ENCODE results near the gene TOP2B. TPM values are rescaled to one million over a fixed set of nuclear protein-coding genes. Genes with fewer than 3 reads are reported as not detected.

Gene TOP2B
- total and polyA plus RNA-seq, 9 of the 15 experiments (the other 6 are each of a cell fraction or from before 2014, with no cell fraction given): 45.3 to 186 (median 134) TPM

GRCh38 chr3:25663869-25664811, 567 bp downstream of the TOP2B start (continued):
- TF ChIP-seq NFATC3 (IDR thresholded peaks at IDR 0.05): no peak
- TF ChIP-seq DACH1 (IDR thresholded peaks at IDR 0.05; ENCODE audit: partially characterized antibody): no peak
- TF ChIP-seq SMC3 (conservative IDR thresholded peaks at IDR 0.05; ENCODE audit: insufficient read depth, low read depth, low read length): no peak
- TF ChIP-seq ELF2 (CRISPR knock-in tag; IDR thresholded peaks at IDR 0.05): no peak
- TF ChIP-seq ARID4B (CRISPR knock-in tag; IDR thresholded peaks at IDR 0.05): 0 out of 2 replicates have a peak, but pooled peaks have one; percentile 50
- TF ChIP-seq GTF2B (IDR thresholded peaks at IDR 0.05; ENCODE audit: extremely low read depth, insufficient read length): no peak
- no peak for TF ChIP-seq STAT5A (IDR thresholded peaks at IDR 0.05; ENCODE audit: borderline replicate concordance, low read length)
- peak; percentile 93 for TF ChIP-seq EGR1 (conservative IDR thresholded peaks at IDR 0.05)
- no peak for TF ChIP-seq HEY1 (CRISPR knock-in tag; IDR thresholded peaks at IDR 0.05; ENCODE audit: borderline replicate concordance)
- no peak for TF ChIP-seq MAX (CRISPR knock-in tag; IDR thresholded peaks at IDR 0.05)
- TF ChIP-seq TEAD4 (IDR thresholded peaks at IDR 0.05; ENCODE audit: low read length): no peak
- 0 out of 2 replicates have a peak, but pooled peaks have one; percentile 61 for TF ChIP-seq TEAD4 (CRISPR knock-in tag; IDR thresholded peaks at IDR 0.05; ENCODE audit: borderline replicate concordance)
- no peak for TF ChIP-seq SNIP1 (IDR thresholded peaks at IDR 0.05; ENCODE audit: low read depth)
- TF ChIP-seq SMARCB1 (IDR thresholded peaks at IDR 0.05; ENCODE audit: insufficient read length, low read depth): no peak
- no peak for TF ChIP-seq ZNF316 (IDR thresholded peaks at IDR 0.05)
- TF ChIP-seq IRF9 (tag; IDR thresholded peaks at IDR 0.05): no peak
- TF ChIP-seq NCOA1 (IDR thresholded peaks at IDR 0.05; ENCODE audit: low read depth): no peak
- TF ChIP-seq PPARD (CRISPR knock-in tag; IDR thresholded peaks at IDR 0.05): no peak
- TF ChIP-seq THAP7 (CRISPR knock-in tag; IDR thresholded peaks at IDR 0.05): no peak
- no peak for TF ChIP-seq POLR2B (IDR thresholded peaks at IDR 0.05; ENCODE audit: low read depth, partially characterized antibody)
- no peak for TF ChIP-seq ZNF239 (CRISPR knock-in tag; IDR thresholded peaks at IDR 0.05)
- no peak for TF ChIP-seq COPS2 (conservative IDR thresholded peaks at IDR 0.05)
